Measurements from ENCODE around the gene SAT2. TPM values are rescaled to one million over a fixed set of nuclear protein-coding genes. Genes with fewer than 3 reads are reported as not detected.

The SAT2 gene
- polyA plus RNA-seq, 4 donors = 124 to 145 (median 139) TPM

DNA sequence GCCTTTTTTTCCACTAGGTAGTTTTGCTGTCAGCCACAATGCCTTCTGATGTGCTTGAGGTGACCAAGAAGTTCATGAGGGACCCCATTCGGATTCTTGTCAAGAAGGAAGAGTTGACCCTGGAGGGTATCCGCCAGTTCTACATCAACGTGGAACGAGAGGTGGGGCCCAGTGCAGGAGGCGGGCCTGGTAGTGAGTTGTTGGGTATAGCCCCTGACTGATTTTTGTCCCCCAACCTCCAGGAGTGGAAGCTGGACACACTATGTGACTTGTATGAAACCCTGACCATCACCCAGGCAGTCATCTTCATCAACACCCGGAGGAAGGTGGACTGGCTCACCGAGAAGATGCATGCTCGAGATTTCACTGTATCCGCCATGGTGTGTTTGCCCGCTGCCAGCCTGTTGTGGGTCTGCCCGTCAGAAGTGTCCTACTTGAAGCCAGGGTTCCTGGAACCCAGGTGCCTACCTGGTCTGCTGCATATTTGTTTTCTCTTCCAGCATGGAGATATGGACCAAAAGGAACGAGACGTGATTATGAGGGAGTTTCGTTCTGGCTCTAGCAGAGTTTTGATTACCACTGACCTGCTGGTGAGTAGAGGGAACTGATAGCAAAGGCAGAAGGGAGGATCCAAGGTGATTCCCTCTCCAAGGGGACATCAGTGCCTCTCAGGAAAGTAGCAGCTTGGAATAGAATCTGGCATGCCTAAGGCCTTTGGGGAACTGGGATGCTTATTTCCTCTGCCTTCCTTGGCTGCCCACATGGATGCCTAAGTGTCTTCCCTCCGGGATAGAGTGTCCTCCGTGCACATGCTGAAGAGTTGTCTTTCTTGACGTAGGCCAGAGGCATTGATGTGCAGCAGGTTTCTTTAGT is 50.1 kb downstream of the SAT2 start:
- no peak for DNase-seq (ENCODE audit: low read depth in 4 of 4, low spot score in 3 of 4)

DNA sequence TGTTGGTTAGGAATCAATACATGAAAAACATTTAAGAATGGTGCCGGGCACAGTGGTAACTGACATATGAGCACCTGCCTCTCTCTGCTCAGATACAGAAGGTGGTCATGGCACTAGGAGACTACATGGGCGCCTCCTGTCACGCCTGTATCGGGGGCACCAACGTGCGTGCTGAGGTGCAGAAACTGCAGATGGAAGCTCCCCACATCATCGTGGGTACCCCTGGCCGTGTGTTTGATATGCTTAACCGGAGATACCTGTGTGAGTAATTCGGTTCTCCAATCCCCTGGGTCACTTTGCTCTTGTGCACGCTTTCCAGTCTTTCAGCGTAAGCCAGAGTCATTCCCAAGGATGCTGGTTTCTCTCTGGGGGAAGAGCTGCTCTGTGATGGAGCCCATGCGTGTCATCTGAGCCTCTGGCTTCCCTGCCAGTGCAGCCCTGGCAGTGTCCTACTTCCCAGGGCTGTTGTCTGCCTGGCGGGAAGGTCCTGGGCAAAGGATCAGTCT is 51.1 kb downstream of the SAT2 start:
- DNase-seq (ENCODE audit: low read depth in 4 of 4, low spot score in 3 of 4) = no peak

Other genes with a start within 250 kb of the SAT2 start
- gene TNK1, start 246.7 kb downstream of the SAT2 start, polyA plus RNA-seq (ENCODE audit: insufficient read length in 4 of 4) = 1 to 10 TPM; 3.2 to 7.2 (median 4.5) TPM
- 10 to 100 TPM; 30.5 to 46.3 (median 38.1) TPM for gene PLSCR3, start 233.3 kb downstream of the SAT2 start, polyA plus RNA-seq (ENCODE audit: insufficient read length in 4 of 4)
- 100 to 1,000 TPM in 1 of 4 donors, 10 to 100 TPM in 3; 78.9 to 105 (median 86.2) TPM for gene TMEM256, start 223.7 kb downstream of the SAT2 start, polyA plus RNA-seq (ENCODE audit: insufficient read length in 4 of 4)
- 10 to 100 TPM; 22.8 to 32.6 (median 24.9) TPM for gene NLGN2, start 220.0 kb downstream of the SAT2 start, polyA plus RNA-seq (ENCODE audit: insufficient read length in 4 of 4)
- under 1 TPM in 1 of 4 donors, not detected in 3; 0.09 TPM for gene SPEM1, start 207.5 kb downstream of the SAT2 start, polyA plus RNA-seq (ENCODE audit: insufficient read length in 4 of 4)
- under 1 TPM in 2 of 4 donors, not detected in 2; 0.12 TPM for gene SPEM2, start 202.2 kb downstream of the SAT2 start, polyA plus RNA-seq (ENCODE audit: insufficient read length in 4 of 4)
- gene SPEM3, start 199.0 kb downstream of the SAT2 start, polyA plus RNA-seq (ENCODE audit: insufficient read length in 4 of 4) = not detected
- gene TMEM102, start 192.4 kb downstream of the SAT2 start, polyA plus RNA-seq (ENCODE audit: insufficient read length in 4 of 4) = 1 to 10 TPM; 3.6 to 5.6 (median 4.3) TPM
- gene FGF11, start 188.3 kb downstream of the SAT2 start, polyA plus RNA-seq (ENCODE audit: insufficient read length in 4 of 4) = 1 to 10 TPM; 6.0 to 8.6 (median 7.8) TPM
- 10 to 100 TPM; 10.1 to 11.7 (median 11.3) TPM for gene CHRNB1, start 182.8 kb downstream of the SAT2 start, polyA plus RNA-seq (ENCODE audit: insufficient read length in 4 of 4)
- gene ZBTB4, start 148.2 kb downstream of the SAT2 start, polyA plus RNA-seq (ENCODE audit: insufficient read length in 4 of 4) = 10 to 100 TPM; 38.6 to 47.4 (median 44.3) TPM
- gene SLC35G6, start 146.4 kb downstream of the SAT2 start, polyA plus RNA-seq (ENCODE audit: insufficient read length in 4 of 4) = under 1 TPM in 3 of 4 donors, not detected in 1; 0.16 to 0.22 (median 0.21) TPM
- 100 to 1,000 TPM; 117 to 158 (median 121) TPM for gene POLR2A, start 143.5 kb downstream of the SAT2 start, polyA plus RNA-seq (ENCODE audit: insufficient read length in 4 of 4)
- 10 to 100 TPM; 25.3 to 32.5 (median 29.0) TPM for gene TNFSF12, start 78.8 kb downstream of the SAT2 start, polyA plus RNA-seq (ENCODE audit: insufficient read length in 4 of 4)
- 10 to 100 TPM; 13.2 to 17.8 (median 14.3) TPM for gene TNFSF13, start 69.1 kb downstream of the SAT2 start, polyA plus RNA-seq (ENCODE audit: insufficient read length in 4 of 4)
- 10 to 100 TPM; 68.1 to 81.1 (median 78.1) TPM for gene SENP3, start 65.9 kb downstream of the SAT2 start, polyA plus RNA-seq (ENCODE audit: insufficient read length in 4 of 4)
- gene CD68, start 48.2 kb downstream of the SAT2 start, polyA plus RNA-seq (ENCODE audit: insufficient read length in 4 of 4) = 10 to 100 TPM; 43.0 to 78.7 (median 53.9) TPM
- gene MPDU1, start 44.0 kb downstream of the SAT2 start, polyA plus RNA-seq (ENCODE audit: insufficient read length in 4 of 4) = 100 to 1,000 TPM; 110 to 122 (median 119) TPM
- gene SOX15, start 37.7 kb downstream of the SAT2 start, polyA plus RNA-seq (ENCODE audit: insufficient read length in 4 of 4) = 1 to 10 TPM; 3.3 to 4.3 (median 4.0) TPM
- gene FXR2, start 12.9 kb downstream of the SAT2 start, polyA plus RNA-seq (ENCODE audit: insufficient read length in 4 of 4) = 10 to 100 TPM; 46.5 to 54.2 (median 46.9) TPM
- 1 to 10 TPM; 3.5 to 5.7 (median 4.0) TPM for gene SHBG, start 2.3 kb upstream of the SAT2 start, polyA plus RNA-seq (ENCODE audit: insufficient read length in 4 of 4)
- gene ATP1B2, start 23.1 kb upstream of the SAT2 start, polyA plus RNA-seq (ENCODE audit: insufficient read length in 4 of 4) = 10 to 100 TPM; 18.6 to 26.1 (median 21.2) TPM
- 10 to 100 TPM; 69.4 to 74.4 (median 70.7) TPM for gene TP53, start 59.7 kb upstream of the SAT2 start, polyA plus RNA-seq (ENCODE audit: insufficient read length in 4 of 4)
- 10 to 100 TPM; 12.7 to 16.3 (median 14.2) TPM for gene WRAP53, start 60.7 kb upstream of the SAT2 start, polyA plus RNA-seq (ENCODE audit: insufficient read length in 4 of 4)
- 10 to 100 TPM; 19.0 to 29.4 (median 23.6) TPM for gene EFNB3, start 77.4 kb upstream of the SAT2 start, polyA plus RNA-seq (ENCODE audit: insufficient read length in 4 of 4)
- under 1 TPM; 0.28 to 0.45 (median 0.37) TPM for gene DNAH2, start 89.9 kb upstream of the SAT2 start, polyA plus RNA-seq (ENCODE audit: insufficient read length in 4 of 4)
- 10 to 100 TPM; 21.8 to 28.1 (median 22.8) TPM for gene KDM6B, start 206.4 kb upstream of the SAT2 start, polyA plus RNA-seq (ENCODE audit: insufficient read length in 4 of 4)
- gene TMEM88, start 227.2 kb upstream of the SAT2 start, polyA plus RNA-seq (ENCODE audit: insufficient read length in 4 of 4) = 10 to 100 TPM; 24.2 to 29.6 (median 28.4) TPM
- 100 to 1,000 TPM in 1 of 4 donors, 10 to 100 TPM in 3; 74.9 to 109 (median 81.6) TPM for gene NAA38, start 229.7 kb upstream of the SAT2 start, polyA plus RNA-seq (ENCODE audit: insufficient read length in 4 of 4)
- gene CYB5D1, start 230.2 kb upstream of the SAT2 start, polyA plus RNA-seq (ENCODE audit: insufficient read length in 4 of 4) = 10 to 100 TPM; 21.7 to 26.4 (median 24.3) TPM

Data from right renal pelvis (tissue), 4 donors.